COLO829 (cell line): ENCODE data around the gene HLA-F.

Source experiments
- DNase-seq: peaks from one replicate; pipeline ENCODE4 v3.0.0; 2012; ENCODE audit warnings: low spot score

The HLA-F gene

GRCh38 chr6:29724937-29725869, 2.0 kb downstream of the HLA-F start:
- no peak for DNase-seq

- no peak for DNase-seq
Measured at GRCh38 chr6:29726001-29726400, 2.8 kb downstream of the HLA-F start.

GRCh38 chr6:29726571-29727194, 3.4 kb downstream of the HLA-F start:
- DNase-seq = no peak

- DNase-seq = no peak
Measured at GRCh38 chr6:29727637-29728036, 4.4 kb downstream of the HLA-F start.

- no peak for DNase-seq
Measured at GRCh38 chr6:29728173-29728874, 5.1 kb downstream of the HLA-F start.

GRCh38 chr6:29728875-29729270, 5.6 kb downstream of the HLA-F start:
- DNase-seq = no peak

- DNase-seq = no peak
Measured at GRCh38 chr6:29729774-29730328, 6.6 kb downstream of the HLA-F start.

GRCh38 chr6:29730575-29731126, 7.4 kb downstream of the HLA-F start:
- no peak for DNase-seq

GRCh38 chr6:29731281-29731680, 8.0 kb downstream of the HLA-F start:
- no peak for DNase-seq

GRCh38 chr6:29733057-29733456, 9.8 kb downstream of the HLA-F start:
- no peak for DNase-seq

- no peak for DNase-seq
Measured at GRCh38 chr6:29734046-29735018, 11.1 kb downstream of the HLA-F start.

- no peak for DNase-seq
Measured at GRCh38 chr6:29736563-29736962, 13.3 kb downstream of the HLA-F start.

GRCh38 chr6:29737707-29738630, 14.7 kb downstream of the HLA-F start:
- peak; percentile 65 for DNase-seq

GRCh38 chr6:29739136-29739881, 16.1 kb downstream of the HLA-F start:
- no peak for DNase-seq

GRCh38 chr6:29739882-29740261, 16.6 kb downstream of the HLA-F start:
- no peak for DNase-seq

- no peak for DNase-seq
Measured at GRCh38 chr6:29741592-29741991, 18.4 kb downstream of the HLA-F start.

- DNase-seq = no peak
Measured at GRCh38 chr6:29742127-29742526, 18.9 kb downstream of the HLA-F start.

- no peak for DNase-seq
Measured at GRCh38 chr6:29743025-29743424, 19.8 kb downstream of the HLA-F start.

- no peak for DNase-seq
Measured at GRCh38 chr6:29743568-29743967, 20.3 kb downstream of the HLA-F start.
